ENCODE results near the gene CIITA. TPM values are rescaled to one million over a fixed set of nuclear protein-coding genes. Genes with fewer than 3 reads are reported as not detected.
"Not testable (repeated sequence)": the region's sequence is repeated elsewhere in the genome, so short reads cannot be mapped to it uniquely, and the experiment has no call there.

CIITA gene
- 9.4 TPM for total RNA-seq
- long read RNA-seq, partial matches to known transcripts: 3 of 8 reads
- long read RNA-seq, other reads (novel, unspliced or antisense): 2 of 8 reads

GRCh38 chr16:10876799-10877341, at the start of gene CIITA:
TSS of gene CIITA (plus strand) at chr16:10877202. CDS start at chr16:10877331, 129 bp downstream.
- no peak for TF ChIP-seq CTCF (IDR thresholded peaks at IDR 0.05; ENCODE audit: borderline replicate concordance)
- peaks cover 42% of the 10 kb centered on the region for H3K4me1 ChIP-seq
- peak within 1 kb of the TSS; percentile 80 for H3K27ac ChIP-seq (replicated peaks)
- no peaks in the 10 kb centered on the region for H3K9me3 ChIP-seq (replicated peaks)
- intact Hi-C loops (cut with micrococcal nuclease): no loop called here
- H3K4me3 ChIP-seq: peak within 1 kb of the TSS; percentile 76
- H3K36me3 ChIP-seq: no peaks in the 10 kb centered on the region
- peak; percentile 74 for DNase-seq
- peaks cover 52% of the 10 kb centered on the region for H3K27me3 ChIP-seq (ENCODE audit: low read depth)

GRCh38 chr16:10827691-10828341, 49.2 kb upstream of the CIITA start:
- peak overlapping the region; percentile 37 for H3K4me3 ChIP-seq
- peak overlapping the region; percentile 100 for H3K27ac ChIP-seq (replicated peaks)
- peaks cover 57% of the 10 kb centered on the region for H3K4me1 ChIP-seq
- no peaks in the 10 kb centered on the region for H3K27me3 ChIP-seq (ENCODE audit: low read depth)
- intact Hi-C loops (cut with micrococcal nuclease): loop anchor here (5.0 kb wide), 1 partner anchor 81 kb away; no protein-coding TSS in a partner anchor
- no peaks in the 10 kb centered on the region for H3K36me3 ChIP-seq
- no peak for TF ChIP-seq CTCF (IDR thresholded peaks at IDR 0.05; ENCODE audit: borderline replicate concordance)
- peak; percentile 86 for DNase-seq
- no peaks in the 10 kb centered on the region for H3K9me3 ChIP-seq (replicated peaks)

GRCh38 chr16:10828851-10829366, 48.1 kb upstream of the CIITA start:
- TF ChIP-seq CTCF (IDR thresholded peaks at IDR 0.05; ENCODE audit: borderline replicate concordance): no peak
- Histone ChIP-seq H3K9me3 (replicated peaks) (no peaks in the 10 kb centered on the region), H3K4me3 (peak overlapping the region; percentile 37), H3K27ac (replicated peaks) (peak overlapping the region; percentile 100), H3K4me1 (peaks cover 55% of the 10 kb centered on the region), H3K27me3 (ENCODE audit: low read depth) (no peaks in the 10 kb centered on the region), H3K36me3 (no peaks in the 10 kb centered on the region)
- intact Hi-C loops (cut with micrococcal nuclease): loop anchor here (5.0 kb wide), 1 partner anchor 82 kb away; no protein-coding TSS in a partner anchor
- peak; percentile 96 for DNase-seq

- peaks cover 51% of the 10 kb centered on the region for H3K4me1 ChIP-seq
- H3K27me3 ChIP-seq (ENCODE audit: low read depth); H3K36me3 ChIP-seq; DNase-seq; H3K9me3 ChIP-seq (replicated peaks): not testable (repeated sequence)
- peak overlapping the region; percentile 100 for H3K27ac ChIP-seq (replicated peaks)
- intact Hi-C loops (cut with micrococcal nuclease): loop anchor here (5.0 kb wide), 1 partner anchor 82 kb away; no protein-coding TSS in a partner anchor
- peak overlapping the region; percentile 37 for H3K4me3 ChIP-seq
Observed at GRCh38 chr16:10829390-10830098, 47.5 kb upstream of the CIITA start.

GRCh38 chr16:10830240-10830639, 46.8 kb upstream of the CIITA start:
- H3K36me3 ChIP-seq; intact Hi-C loops (cut with micrococcal nuclease); H3K9me3 ChIP-seq (replicated peaks); DNase-seq; H3K27me3 ChIP-seq (ENCODE audit: low read depth); H3K4me3 ChIP-seq: not testable (repeated sequence)
- H3K4me1 ChIP-seq: peaks cover 51% of the 10 kb centered on the region
- H3K27ac ChIP-seq (replicated peaks): peak overlapping the region; percentile 100
